HG03432 (cell line): ENCODE measurements around the gene GLYATL3.

Experiments used
- ATAC-seq: cut with Tn5 transposase; IDR thresholded peaks from one replicate; pipeline ENCODE4 v1.9.1; 2021; ENCODE audit warnings: mild to moderate bottlenecking, moderate library complexity; ENCODE audit not compliant: unreplicated experiment

Gene GLYATL3

DNA sequence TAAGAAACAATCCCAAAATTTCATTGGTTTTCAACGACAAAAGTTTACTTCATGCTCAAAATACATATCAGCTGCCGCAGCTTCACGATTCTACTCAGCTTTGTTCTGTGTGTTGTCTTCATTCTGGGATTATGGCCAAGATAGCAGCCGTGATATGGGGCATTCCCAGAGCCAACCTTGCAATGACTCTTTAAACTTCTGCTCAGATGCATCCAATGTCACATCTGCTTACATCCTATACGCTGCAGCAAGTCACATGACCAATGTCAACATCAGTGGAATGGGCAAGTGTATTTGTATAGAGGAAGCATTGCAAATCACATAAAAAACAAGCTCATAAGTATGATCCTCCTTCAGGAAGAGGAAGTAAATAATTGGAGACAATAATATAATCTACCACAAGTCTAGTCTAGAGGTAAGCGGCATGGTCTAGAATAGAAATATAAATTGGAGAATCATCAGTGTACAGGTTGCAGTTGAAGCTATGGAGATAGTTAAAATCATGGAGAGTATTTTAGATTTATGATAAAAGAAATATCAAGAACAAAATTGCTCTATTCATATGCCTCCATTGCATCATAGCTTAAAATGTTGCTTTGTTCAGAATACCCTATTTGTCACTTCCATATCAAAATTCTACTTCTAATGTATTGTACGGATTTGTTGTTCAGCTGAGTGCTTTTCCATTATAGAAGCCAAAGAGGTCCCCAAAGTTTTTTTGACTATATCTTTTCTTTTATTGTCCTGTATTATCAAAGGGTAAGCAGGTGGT, 43.5 kb downstream of the GLYATL3 start:
- no peak for ATAC-seq

DNA sequence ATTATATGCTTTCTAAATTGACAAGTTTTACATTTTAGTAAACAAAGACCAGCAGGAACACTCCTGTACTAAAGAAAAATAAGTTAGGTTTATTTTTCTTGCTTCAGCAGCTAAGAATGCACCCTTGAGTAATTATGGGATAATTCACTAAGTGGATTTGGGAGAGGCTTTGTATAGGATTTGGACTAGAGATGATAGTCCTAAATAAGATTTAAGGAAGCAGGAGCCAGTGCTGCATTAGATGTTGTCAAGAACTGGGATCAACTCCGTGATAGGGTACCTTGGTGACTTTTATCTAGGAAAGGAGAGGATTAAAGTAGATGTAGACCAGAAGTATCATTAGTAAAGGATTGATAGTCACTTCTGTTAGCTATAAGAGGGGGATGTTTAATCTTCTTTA, 46.6 kb downstream of the GLYATL3 start:
- no peak for ATAC-seq

DNA sequence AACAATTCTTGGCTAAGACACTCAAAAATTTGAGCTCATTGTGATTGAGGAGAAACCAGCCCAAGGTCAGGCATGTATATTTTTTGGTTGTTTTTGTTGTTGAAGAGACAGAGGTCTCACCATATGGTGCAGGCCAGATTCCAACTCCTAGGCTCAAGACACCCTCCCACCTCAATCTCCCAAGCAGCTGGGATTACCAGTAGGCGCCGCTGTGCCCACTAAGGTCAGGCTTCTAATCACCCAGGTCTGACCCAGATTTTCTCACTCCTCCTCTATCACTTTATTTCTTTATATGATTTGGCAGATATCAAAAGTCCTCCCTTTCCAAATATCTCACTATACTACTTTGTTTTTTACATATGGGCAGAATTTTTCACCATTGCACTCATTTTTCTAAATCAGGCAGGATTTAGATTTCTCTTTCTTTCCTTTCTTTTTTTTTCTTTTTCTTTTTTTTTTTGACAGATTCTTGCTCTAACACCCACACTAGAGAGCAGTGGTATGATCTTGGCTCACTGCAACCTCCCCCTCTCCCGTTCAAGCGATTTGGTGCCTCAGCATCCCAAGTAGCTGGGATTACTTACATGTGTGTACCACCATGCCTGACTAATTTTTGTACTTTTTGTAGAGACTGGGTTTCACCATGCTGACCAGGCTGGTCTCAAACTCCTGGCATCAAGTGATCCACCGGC, 49.0 kb downstream of the GLYATL3 start:
- ATAC-seq = no peak

DNA sequence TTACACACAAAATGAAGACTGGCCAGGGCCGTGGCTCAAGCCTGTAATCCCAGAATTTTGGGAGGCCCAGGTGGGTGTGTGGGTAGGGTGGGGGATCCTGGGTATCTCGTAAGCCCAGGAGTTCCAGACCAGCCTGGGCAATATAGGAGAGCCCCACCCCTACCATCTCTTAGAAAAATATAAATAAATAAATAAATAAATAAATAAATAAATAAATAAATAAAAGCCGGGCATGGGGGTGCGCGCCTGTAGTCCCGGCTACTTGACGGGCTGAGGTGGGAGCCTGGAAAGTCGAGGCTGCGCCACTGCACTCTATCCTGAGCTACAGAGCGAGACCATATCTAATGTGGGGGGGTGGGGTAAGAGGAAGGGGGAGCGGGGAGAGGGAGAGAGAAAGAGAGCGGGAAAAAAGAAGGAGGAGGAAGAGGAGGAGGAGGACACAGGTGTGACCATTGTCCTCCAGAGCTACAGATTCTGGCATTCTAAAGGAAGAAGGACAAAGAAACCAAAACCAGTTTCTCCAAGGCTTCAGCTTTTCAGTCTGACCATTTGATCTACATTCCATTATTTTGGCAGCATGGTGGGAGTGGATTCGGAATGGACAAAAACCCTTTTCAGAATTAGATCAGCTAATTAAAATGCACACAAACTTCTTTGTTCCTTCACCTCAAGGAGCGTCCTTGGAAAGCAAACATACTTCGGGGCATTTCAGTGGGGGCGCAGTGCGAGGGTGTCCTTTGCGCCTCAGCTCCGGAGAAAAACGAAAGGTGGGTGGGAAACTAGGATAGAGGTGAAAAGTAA, 50.2 kb downstream of the GLYATL3 start:
- no peak for ATAC-seq

DNA sequence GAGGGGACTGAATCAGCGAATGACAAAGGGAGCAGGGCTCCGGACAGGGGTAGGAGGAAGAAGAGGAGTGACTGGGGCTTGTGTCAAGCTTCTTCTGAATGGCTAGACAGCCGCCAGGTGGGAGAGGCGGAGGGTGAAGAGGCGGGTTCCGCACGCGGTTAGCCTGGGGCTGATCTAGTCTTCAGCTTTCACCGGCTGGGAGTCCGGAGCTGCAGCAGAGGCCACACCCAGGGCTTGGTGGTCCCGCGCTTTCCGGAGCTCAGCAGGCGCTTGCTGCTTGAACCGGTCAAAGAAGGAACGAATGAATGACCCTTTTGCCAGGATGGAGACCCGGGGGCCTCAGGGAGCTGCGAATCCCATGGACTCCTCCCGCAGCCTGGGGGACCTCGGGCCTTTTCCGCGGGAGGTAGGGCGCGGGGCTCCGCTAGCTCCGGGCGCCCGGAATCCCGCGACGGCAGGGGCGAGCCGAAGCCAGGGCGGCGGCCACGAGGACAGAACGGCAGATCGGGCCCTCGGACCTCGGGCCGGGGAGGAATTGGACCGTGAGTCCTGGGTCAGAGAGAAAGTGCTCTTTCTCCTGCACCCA, 50.9 kb downstream of the GLYATL3 start, which contains the start of gene C6orf141:
Gene C6orf141, plus strand, starts transcription at position 177 of the 586 bp plus-strand sequence. Its CDS starts 125 bp downstream, at position 302.
- ATAC-seq = peak; percentile 86

DNA sequence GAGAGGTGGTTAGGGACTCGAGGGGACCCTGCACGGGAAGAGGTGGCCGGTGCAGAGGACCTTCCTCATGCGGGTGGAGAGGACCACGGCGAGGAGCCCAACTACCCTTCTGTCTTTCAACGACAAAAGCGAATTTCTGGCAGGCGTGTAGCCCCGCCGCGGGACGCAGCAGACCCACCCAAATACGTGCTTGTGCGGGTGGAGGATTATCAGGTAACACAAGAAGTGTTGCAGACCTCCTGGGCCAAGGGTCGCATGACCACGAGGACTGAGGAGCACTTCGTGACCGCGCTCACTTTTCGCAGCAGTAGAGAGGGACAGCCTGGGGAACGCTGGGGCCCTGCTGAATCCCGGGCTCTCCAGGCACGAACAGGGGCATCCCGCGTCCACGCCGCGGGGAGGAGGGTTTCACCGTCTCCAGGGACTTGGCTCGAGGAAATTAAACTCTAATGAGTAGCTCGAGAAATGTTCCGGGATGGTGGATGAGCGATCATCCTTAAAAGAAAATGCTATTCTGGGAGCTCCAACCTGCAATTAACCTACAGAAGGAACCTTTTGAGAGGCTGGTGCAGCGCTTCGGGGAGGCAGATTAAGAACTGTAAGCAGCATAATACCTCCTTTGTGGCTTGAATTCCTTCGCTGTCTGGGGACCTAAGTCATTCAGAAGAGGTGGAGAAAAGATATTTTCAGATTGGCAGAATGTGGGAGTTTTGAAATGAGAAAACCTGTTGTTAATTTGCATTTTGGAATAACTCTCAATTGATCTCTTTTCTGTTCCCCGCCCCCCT, 51.5 kb downstream of the GLYATL3 start:
- peak; percentile 49 for ATAC-seq

DNA sequence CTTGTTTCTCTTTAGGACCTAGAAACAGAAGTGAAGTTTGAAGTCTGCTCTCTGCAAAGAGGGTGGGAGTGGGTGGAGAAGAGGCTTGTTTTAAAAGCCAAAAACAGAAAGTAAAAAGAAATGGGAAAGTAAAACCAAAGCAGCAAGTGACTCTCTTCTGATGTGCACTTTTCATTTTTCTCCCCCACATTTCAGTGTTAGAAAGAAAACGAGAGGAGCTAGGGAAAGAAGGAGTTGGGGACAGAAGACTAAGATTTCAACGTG, 52.1 kb downstream of the GLYATL3 start:
- peak; percentile 49 for ATAC-seq

DNA sequence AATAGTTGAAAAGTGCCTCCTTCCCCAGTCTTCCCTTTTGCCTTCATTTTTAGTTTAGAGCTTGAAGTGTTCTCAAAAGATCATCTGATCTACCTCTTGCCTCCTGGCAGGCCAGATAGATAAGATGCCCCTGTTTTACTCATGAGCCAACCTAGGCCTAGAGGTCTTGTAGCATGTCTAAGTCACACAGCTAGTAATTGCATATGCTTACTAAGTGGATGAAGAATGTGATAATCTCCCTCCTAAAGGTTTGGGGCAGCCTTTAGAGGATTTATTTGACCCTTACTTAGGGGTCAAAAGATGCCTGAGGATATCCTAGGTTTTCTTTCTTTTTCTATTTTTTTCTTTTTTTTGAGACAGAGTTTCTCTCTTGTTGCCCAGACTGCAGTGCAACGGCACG, 52.9 kb downstream of the GLYATL3 start:
- ATAC-seq = no peak

DNA sequence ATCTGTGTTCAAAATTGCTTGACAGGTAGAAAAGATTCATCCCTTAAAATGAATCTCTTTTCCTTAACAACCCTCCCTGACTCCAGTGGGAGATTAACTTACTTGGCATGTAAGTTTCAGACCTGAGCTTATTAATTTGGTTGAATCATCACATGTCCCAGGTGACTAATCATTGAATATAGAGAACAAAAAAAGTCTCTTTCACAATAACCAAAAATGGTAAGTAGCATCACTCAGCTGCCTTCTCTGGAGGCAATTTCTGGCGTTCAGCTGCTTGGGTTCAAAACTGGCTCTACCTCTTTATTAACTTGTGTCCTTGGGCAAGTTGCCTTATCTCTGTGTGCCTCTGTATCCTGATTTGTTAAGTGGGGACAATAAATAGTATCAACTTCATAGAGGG, 53.7 kb downstream of the GLYATL3 start:
- ATAC-seq = no peak

DNA sequence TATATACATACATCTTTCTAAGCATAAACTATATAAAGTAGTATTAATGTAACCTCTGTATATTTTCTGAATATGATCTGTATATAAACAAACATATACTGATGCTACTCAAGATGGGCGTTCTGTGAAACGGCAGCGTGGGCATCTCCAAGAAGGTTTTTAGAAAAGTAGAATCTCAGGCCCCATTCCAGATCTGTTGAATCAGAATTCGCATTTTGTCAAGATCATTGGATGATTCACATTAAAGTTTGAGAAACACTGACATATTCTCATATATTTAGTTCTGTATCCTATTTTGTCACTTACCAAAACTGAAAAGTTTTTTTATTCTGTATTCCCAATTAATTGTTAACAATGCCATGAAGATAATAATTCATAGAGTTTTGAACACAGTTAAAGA, 56.2 kb downstream of the GLYATL3 start:
- ATAC-seq = no peak

DNA sequence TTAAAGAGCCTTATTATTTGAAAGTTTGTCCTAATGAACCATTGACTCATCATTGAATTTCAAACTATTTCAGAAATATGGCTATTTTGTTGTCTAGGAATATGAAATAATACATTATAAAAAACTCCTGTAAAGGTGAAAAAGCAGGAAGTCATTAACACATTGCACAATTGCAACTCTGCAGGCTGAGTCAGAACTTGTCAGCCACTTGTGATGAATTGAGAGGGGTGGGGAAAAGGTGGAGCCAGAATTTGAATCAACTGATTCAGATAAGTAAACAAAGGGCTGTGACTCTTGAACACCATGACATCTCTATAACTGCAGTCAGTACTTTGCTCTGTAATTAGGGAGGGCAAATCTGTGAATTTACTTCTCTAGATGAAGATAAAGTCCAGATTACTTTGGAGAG, 56.7 kb downstream of the GLYATL3 start:
- peak; percentile 30 for ATAC-seq

DNA sequence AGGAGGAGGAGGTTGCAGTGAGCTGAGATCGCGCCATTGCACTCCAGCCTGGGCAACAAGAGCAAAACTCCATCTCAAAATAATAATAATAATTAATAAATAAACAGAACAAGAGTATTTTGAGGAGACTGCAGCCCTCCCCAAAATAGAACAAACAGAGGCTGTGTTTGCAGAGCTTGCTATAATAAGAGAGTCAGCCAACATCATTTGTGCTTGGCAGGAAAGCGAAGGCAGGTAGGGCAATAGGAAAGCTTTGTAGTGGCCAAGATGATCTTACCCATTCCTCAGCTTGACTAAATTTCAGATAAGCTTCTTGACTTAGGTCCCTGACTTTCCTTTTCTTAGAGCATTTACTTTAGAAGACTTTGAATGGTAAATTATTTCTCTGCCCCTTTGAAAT, 57.5 kb downstream of the GLYATL3 start:
- ATAC-seq = no peak

DNA sequence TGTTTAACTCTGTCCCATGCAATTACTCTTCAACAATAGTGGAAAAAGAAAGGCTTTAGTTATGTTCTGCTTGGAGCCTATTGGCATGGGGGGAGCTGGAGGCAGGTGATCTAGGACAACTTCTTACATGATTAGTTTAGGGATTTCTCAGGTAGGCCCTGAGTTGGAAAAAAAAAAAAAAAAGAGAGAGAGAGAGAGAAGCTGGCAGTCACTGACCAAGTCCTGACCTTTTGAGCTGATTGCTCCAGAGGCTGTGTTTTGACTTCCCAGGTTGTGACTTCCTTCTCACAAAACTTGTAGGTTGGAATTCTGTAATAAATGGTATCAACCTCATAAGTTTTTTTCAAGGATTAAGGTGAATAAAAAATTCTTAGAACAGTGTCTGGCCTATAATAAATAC, 58.5 kb downstream of the GLYATL3 start:
- ATAC-seq = no peak

DNA sequence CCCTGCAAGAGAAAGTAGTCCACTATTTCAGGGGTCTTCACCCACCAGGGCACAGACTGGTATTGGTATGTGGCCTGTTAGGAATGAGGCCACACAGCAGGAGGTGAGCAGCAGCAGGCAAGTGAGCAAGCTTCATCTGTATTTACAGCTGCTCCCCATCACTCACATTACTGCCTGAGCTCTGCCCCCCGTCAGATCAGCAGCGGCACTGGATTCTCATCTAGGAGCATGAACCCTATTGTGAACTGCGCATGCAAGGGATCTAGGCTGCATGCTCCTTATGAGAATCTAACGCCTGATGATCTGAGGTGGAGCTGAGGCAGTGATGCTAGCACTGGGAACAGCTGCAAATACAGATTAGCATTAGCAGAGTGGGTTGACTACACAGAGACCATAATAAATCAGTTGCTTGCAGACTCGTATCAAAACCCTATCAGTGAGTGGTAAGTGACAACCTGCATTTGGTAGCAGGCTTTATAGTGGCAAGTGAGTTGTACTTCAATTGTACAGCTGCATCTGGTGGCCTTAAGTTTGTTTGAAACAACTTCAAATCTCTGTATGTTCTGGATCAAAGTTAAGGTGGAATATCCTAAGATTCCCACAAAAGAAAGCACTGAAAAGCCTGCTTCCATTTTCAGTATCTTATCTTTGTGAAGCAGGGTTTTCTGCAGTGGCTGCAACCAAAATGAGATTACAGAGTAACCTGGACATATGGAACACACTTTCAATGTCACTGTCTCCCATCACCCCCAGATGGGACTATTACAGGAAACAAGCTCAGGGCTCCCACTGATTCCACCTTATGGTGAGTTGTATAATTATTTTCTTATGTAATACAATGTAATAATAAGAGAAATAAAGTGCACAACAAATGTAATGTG, 63.5 kb downstream of the GLYATL3 start:
- no peak for ATAC-seq

DNA sequence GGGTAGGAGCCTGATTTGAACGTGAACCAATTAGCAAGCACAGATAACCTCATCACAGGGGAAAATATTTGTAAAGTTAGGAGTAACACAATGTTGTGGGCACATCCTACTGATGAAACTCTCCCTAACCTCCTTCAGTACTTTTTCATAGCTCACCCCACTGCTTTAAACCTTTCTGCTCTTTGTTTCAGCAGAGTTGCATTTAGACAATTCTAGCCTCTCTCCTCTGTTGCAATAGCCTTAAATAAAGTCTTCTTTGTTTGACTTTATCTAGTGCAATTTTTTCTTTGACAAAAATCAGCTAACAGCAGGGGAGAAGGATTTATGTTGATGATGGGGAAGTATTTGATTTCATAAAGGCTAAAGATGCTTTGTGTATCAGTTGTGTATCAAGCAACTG, 64.8 kb downstream of the GLYATL3 start:
- no peak for ATAC-seq

DNA sequence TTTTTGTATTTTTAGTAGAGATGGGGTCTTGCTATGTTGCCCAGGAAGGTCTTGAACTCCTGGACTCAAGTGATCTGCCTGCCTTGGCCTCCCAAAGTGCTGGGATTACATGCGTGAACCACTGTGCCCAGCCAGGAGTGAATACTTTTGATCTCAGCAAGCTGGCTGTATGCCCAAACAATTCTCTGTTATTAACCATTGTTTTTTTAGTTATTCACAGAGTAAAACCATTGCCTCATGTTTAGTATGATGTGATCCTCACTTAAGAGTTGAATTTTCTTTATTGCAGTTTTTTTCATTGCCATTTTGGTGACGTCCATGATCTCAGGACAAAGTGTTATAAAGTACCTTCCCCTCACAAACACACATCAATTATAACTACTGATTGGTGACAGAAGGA, 65.5 kb downstream of the GLYATL3 start:
- ATAC-seq = no peak

DNA sequence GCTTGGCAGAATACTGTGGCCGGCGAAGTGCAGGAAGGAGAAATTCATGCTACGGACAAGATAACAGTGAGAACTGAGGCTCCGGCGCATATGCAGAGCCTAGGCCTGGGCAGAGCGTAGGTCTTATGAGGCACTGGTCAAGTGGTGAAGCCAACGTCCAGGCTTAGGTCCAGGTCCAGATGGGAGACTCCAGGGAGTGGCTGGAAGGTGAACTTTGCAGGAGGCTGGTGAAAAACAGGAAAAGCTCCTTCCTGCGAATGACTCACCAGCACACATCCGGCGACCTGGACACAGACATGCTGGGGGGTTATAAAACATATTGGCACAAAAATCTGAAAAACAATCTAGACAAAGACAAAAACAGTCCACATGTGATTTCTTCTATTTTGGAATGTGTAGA, 66.1 kb downstream of the GLYATL3 start:
- ATAC-seq = no peak

DNA sequence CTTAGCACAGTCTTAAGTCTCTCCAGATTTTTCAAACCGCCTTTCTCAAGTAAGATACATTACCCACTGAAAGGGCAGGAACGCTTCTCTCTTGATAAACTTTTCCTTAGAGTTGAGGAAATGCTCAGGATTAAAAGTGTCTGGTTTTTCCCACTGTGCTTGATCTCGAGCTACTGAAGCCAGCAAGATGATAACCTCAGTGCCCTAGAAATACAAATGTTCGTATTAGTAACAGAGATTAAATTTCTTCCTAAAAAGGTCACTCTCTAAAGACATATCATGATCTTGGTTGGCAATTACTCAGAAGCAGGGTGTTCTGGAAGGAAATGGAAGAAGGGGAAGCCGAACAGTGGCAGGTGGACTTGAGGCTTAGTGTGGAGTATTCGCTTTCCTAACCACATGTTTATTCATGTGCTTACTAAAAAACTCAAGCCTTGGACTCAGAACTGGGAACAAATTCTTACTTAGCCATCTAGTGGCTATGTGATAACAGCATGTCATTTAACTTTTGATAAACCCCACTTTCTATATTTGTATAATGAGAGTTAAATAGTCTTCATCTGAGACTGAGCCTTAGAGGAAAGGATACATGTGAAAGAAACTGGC, 70.9 kb downstream of the GLYATL3 start:
- no peak for ATAC-seq

DNA sequence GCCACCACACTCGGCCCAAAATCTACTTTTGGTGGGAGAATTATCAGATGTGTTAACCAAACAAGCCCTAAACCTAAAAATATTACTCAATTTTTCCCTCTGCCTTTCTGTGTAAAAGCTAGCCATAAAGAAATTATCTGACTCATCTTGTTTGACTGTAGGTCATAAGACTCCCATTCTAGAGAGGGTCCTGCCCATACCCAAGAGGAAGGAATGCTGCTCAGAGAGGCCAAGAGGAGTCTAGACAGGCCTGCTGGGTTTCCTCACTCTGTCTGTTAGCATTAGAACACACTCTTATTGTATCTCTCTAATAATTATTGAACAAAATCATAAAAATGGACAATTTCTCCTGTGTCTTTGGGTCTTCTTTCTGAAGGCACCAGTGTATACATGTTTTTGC, 76.9 kb downstream of the GLYATL3 start:
- ATAC-seq = no peak
